Nephron progenitor cell (in vitro differentiated cells): ENCODE results near the gene PLK5.
A peak's percentile ranks its signal among the peaks of the same experiment; 100 is the strongest.

Source experiments
- DNase-seq: peaks from one replicate; pipeline ENCODE4 v3.0.0; 2021
- H3K27ac Mint-ChIP-seq: 2 replicates; pipeline ENCODE4 v1.8.0; 2021; ENCODE audit warnings: mild to moderate bottlenecking, moderate library complexity, mixed read lengths
- H3K27me3 Mint-ChIP-seq: 2 replicates; pipeline ENCODE4 v1.8.0; 2021; ENCODE audit warnings: mild to moderate bottlenecking, low read depth, mixed read lengths; ENCODE audit not compliant: poor library complexity
- H3K36me3 Mint-ChIP-seq: 2 replicates; pipeline ENCODE4 v1.8.0; 2021; ENCODE audit warnings: low read depth, mixed read lengths
- H3K4me1 Mint-ChIP-seq: 2 replicates; pipeline ENCODE4 v1.8.0; 2021; ENCODE audit warnings: mixed read lengths
- H3K4me3 Mint-ChIP-seq: 2 replicates; pipeline ENCODE4 v1.8.0; 2021; ENCODE audit warnings: mild to moderate bottlenecking, moderate library complexity, mixed read lengths
- H3K9me3 Mint-ChIP-seq: 2 replicates; pipeline ENCODE4 v1.8.0; 2021; ENCODE audit warnings: mild to moderate bottlenecking, moderate library complexity, mixed read lengths
- TF ChIP-seq, protein P1 (sequence below): fragments of 200-600 bp; sonication (generic); IDR thresholded peaks from 2 replicates; pipeline ENCODE4 v1.5.0; 2021; ENCODE audit warnings: antibody characterized with exemption

PLK5 gene

GRCh38 chr19:1570836-1571235 is 47.0 kb downstream of the PLK5 start:
- Mint-ChIP-seq H3K27me3 (peaks cover 23% of the 10 kb centered on the region), H3K4me1 (peaks cover 15% of the 10 kb centered on the region), H3K4me3 (peak overlapping the region; percentile 72), H3K9me3 (peaks cover 4% of the 10 kb centered on the region), H3K27ac (no peak overlapping the region), H3K36me3 (peaks cover 2% of the 10 kb centered on the region)
- no peak for DNase-seq
- TF ChIP-seq, protein P1, sequence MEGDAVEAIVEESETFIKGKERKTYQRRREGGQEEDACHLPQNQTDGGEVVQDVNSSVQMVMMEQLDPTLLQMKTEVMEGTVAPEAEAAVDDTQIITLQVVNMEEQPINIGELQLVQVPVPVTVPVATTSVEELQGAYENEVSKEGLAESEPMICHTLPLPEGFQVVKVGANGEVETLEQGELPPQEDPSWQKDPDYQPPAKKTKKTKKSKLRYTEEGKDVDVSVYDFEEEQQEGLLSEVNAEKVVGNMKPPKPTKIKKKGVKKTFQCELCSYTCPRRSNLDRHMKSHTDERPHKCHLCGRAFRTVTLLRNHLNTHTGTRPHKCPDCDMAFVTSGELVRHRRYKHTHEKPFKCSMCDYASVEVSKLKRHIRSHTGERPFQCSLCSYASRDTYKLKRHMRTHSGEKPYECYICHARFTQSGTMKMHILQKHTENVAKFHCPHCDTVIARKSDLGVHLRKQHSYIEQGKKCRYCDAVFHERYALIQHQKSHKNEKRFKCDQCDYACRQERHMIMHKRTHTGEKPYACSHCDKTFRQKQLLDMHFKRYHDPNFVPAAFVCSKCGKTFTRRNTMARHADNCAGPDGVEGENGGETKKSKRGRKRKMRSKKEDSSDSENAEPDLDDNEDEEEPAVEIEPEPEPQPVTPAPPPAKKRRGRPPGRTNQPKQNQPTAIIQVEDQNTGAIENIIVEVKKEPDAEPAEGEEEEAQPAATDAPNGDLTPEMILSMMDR = no peak

DNA sequence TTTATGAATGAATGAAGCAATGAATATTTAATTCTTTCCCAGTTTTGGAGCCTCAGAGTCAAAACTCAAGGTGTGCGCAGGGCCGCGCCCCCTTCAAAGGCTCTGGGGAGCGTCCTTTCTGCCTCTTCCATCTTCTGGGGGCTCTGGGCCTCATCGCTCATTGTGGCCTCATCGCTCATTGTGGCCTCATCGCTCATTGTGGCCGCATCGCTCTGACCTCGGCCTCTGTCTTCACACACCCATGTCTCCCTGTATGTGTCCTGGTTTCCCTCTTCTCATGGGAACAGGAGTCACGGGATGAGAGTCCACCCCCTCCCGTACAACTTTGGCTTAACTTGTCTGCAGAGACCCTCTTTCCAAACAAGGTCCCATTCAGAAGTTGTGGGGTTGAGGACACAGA is 47.5 kb downstream of the PLK5 start:
- Mint-ChIP-seq H3K4me1 (peaks cover 15% of the 10 kb centered on the region), H3K27me3 (peaks cover 24% of the 10 kb centered on the region), H3K4me3 (no peak overlapping the region), H3K9me3 (peaks cover 4% of the 10 kb centered on the region), H3K36me3 (peaks cover 5% of the 10 kb centered on the region), H3K27ac (no peak overlapping the region)
- no peak for DNase-seq
- TF ChIP-seq, protein P1 = no peak

- DNase-seq = no peak
- H3K27me3 Mint-ChIP-seq = peaks cover 24% of the 10 kb centered on the region
- peaks cover 15% of the 10 kb centered on the region for H3K4me1 Mint-ChIP-seq
- TF ChIP-seq, protein P1 = no peak
- peaks cover 4% of the 10 kb centered on the region for H3K9me3 Mint-ChIP-seq
- no peak overlapping the region for H3K27ac Mint-ChIP-seq
- H3K36me3 Mint-ChIP-seq = peaks cover 5% of the 10 kb centered on the region
- H3K4me3 Mint-ChIP-seq = no peak overlapping the region
Measured at GRCh38 chr19:1572795-1573194, 48.9 kb downstream of the PLK5 start.

DNA sequence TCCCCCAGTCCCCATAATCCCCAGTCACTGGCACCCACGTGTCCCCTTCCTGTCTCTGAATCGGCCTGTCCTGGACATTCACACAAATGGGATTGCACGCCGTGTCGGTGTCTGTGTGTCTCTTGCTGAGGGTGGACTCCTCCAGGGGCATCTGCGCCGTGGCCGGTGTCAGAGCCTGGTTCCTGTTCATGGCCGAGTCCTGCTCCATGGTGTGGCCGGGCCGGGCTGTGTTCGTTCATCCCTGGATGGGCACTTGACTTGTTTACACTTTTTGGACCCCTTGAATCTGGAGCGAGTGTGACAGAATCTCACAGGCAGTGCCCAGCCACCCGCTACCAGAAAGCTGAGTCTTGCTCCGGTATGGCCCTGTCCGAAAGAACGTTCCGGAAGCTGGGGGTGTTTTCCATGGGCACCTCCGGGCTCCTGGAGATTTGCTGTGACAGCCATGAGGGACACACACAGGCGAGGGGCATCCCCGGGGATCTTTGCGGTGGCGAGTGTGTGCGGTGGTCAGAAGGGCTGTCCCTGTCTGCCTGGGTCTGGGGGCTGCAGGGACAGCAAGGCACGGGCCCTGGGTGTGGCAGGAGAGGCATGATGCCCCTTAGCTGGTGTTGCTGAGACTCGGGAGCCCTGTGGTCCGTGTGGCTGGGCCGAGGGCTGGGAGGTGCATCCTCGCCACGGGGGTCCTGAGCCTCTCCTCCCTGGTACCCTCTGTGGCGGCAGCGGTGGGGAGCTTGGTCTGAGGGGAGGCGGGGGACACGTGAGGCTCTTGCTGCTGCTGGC is 50.7 kb downstream of the PLK5 start:
- Mint-ChIP-seq H3K9me3 (peaks cover 4% of the 10 kb centered on the region), H3K36me3 (peaks cover 8% of the 10 kb centered on the region), H3K27ac (peak overlapping the region; percentile 54), H3K4me1 (peaks cover 15% of the 10 kb centered on the region), H3K27me3 (peaks cover 16% of the 10 kb centered on the region), H3K4me3 (no peak overlapping the region)
- TF ChIP-seq, protein P1 = no peak
- DNase-seq = no peak

- H3K9me3 Mint-ChIP-seq = peaks cover under 1% of the 10 kb centered on the region
- no peak for DNase-seq
- H3K27ac Mint-ChIP-seq = peak overlapping the region; percentile 97
- H3K36me3 Mint-ChIP-seq = peaks cover 18% of the 10 kb centered on the region
- TF ChIP-seq, protein P1 = no peak
- H3K4me1 Mint-ChIP-seq = peaks cover 7% of the 10 kb centered on the region
- H3K27me3 Mint-ChIP-seq = peaks cover 7% of the 10 kb centered on the region
- H3K4me3 Mint-ChIP-seq = no peak overlapping the region
Measured at GRCh38 chr19:1575323-1576241, 51.7 kb downstream of the PLK5 start.
